IPS-NIHi11 (cell line): ENCODE measurements around the gene CHRD.
"Not testable (repeated sequence)": the region's sequence is repeated elsewhere in the genome, so short reads cannot be mapped to it uniquely, and the experiment has no call there.

Experiments used
- DNase-seq: peaks from one replicate; pipeline ENCODE4 v3.0.0; 2012; ENCODE audit warnings: mixed read lengths, low spot score

CHRD gene

DNA sequence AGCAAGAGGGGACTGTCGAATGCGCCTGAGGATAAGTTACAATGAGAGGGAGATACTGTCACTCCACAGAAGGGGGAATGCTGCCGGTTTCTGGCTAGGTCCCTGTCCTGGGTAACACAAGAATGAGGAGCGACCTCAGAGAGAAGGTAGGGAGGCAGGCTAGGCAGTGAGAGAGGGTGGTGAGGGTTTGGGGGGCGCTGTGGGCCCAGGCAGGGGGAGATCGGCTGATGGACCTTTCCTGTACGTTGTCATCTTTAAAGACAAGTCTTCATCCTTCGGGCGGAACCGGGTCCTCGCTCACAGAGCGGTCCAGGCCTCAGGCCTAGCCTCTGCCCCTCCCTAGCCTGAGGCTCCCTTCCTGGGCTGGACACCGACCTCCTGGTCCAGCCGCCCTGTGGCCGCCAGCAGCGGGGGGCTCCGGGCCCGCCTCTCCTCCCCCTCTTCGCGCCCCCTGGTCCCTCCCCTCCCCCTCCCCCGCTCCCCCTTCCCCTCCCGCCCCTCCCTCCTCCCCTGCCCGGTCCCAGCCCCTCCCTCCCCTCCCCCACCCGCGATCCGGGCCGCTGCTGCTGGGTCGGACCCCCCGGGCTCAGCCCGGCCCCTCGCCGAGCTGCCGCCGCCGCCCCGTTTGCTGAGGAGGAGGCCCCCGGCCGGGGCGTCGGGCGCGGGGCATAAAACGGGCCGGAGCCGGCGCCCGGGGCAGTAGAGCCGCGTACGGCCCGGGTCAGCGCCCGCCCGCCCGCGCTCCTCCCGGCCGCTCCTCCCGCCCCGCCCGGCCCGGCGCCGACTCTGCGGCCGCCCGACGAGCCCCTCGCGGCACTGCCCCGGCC lies at the start of gene CHRD:
CHRD (plus strand) TSS at position 697 of the 827 bp plus-strand sequence. CDS start 265 bp downstream, outside the sequence.
- DNase-seq, result peak; percentile 55

DNA sequence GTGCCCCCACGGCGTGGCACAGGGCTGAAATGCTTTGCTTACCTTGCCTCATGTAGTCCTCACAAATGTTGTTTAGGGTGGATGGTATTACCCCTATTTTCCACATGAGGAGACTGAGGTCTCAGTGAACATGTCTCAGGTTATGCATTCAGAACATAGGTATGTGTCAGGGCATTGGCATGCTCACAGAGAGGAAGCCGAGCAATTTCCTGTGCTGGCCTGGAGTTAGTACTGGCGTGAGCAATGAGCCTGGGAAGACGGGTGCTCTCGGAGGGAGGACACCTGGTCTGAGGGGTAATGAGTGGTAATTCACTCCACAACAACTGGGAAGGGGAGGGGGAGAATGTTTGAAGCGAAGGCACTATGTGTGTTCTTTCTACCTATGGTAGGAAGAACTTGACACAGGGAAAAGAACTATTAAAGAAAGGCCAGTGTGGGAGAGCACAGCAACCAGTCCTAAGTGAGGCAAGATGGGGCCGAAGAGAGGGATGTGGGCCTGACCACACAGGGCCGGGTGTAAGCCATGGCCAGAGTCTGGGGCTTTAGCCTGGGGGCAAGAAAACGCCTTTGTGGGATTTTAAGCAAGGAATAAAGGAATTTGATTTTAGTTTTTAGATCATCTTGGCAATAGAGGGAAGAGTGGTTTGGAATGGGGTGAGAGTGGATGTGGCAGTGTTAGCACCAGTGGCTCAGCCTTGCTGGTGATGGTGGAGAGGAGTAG lies 47.3 kb upstream of the CHRD start:
- no peak for DNase-seq

DNA sequence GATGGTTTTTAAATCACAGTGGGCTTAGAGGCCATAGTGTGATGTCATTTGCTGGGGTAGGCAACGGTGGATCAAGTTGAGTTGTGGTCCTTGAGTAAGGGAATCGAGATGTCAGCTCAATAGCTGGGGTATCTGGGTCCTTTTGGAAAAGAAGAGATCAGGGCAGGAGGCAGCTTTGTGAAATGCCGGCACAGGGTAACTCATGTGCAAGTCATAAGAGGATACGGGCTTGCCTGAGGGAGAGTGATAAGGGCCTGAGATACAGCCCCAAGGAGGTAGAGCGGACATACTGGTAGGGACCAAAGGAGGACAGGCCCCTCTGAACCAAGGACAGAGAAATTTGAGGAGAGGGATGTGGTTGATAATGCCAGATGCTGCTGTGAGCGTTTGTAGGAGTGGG lies 46.7 kb upstream of the CHRD start:
- DNase-seq, result no peak

DNA sequence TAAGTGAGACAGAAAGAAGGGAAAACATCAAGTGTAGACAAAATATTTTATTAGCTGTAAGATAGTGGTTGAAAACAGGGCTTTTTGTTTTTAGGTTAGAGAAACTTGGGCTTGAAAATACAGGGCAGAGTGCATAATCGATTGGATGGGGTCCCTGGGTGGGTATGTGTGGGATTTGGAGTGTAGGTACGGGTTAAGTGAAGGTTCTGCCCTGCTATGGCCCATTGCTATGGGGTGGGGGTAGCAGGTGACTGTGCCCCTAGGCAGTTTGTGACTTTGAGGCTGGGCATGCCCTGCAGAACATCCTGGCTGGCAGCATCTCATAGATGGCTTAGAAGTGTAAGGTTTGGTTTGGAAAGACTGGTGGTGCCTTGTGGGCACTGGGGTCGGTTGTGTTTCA lies 46.2 kb upstream of the CHRD start:
- no peak for DNase-seq

DNA sequence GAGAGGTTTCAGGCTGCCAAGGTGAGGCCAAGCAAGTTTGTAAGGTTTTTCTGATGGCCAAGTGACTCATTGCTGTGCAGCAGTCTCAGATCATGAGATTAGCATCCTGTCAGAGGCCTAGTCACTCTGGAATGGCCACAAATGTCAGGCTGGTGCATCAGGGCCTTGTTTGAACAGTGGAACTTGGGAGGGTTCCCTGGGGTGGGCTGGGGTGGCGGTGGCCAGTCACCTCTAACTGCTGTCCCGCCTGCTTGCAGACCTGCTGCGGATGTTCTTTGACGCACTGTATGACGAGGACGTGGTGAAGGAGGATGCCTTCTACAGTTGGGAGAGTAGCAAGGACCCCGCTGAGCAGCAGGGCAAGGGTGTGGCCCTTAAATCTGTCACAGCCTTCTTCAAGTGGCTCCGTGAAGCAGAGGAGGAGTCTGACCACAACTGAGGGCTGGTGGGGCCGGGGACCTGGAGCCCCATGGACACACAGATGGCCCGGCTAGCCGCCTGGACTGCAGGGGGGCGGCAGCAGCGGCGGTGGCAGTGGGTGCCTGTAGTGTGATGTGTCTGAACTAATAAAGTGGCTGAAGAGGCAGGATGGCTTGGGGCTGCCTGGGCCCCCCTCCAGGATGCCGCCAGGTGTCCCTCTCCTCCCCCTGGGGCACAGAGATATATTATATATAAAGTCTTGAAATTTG lies 45.2 kb upstream of the CHRD start:
- no peak for DNase-seq

DNA sequence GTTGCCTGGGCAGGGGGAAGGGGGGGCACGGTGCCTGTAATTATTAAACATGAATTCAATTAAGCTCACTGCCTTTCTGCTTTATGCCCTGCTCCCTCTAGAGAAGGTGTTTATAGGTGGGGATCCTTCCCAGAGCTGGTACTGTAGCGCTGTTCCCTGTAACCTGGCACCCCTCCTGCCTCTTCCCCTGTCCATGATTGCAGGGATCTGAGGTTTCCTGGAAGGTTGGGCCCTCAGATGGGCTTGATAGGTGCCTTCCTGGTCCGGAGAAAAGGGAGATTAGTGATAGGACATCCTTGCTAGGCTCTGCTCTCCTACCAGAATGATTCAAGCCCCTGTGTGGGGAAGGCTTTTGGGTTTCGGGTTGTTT lies 44.6 kb upstream of the CHRD start:
- DNase-seq, result no peak

DNA sequence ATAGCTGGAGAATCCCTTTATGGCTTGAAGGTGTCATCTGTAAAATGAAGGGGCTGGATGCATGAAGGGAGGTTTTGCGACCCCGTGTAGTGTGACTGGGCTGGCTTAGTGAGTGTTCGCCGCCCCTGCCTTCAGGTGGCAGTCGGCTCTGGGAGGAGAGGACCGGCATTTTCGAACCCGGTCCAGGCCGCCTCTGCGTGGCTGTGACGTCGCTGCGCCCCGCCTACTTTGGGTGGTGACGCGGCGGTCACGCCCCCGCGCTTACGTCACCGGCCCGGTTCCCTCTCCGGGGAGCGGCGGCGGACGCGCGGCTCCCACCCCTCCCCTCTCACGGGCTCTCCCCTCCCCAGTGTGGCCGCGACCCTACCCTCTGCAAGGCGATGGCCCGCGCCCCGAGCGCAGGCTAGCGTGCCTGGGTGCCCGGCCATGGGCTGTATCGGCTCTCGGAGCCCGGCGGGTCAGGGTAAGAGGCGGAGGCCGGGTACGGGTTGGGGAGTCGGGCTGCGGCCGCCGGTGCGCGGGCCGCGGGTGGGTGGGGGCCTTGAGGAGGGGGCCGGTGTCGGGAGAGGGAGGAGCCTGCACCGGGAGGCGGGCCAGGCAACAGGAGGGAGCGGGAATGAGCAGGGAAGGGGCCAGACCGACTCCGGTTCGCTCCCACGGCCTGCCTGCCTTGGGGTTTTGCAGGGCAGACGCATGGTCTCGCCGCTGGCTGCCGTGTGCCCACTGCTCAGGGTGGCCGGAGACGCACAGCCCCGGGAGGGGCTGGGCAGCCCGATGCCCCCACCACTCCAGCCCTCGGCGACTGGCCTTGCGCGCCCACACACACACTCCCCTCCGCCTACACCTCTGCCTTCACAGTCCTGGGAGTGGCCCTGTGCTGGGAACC lies 44.0 kb upstream of the CHRD start:
- DNase-seq, result peak; percentile 91

DNA sequence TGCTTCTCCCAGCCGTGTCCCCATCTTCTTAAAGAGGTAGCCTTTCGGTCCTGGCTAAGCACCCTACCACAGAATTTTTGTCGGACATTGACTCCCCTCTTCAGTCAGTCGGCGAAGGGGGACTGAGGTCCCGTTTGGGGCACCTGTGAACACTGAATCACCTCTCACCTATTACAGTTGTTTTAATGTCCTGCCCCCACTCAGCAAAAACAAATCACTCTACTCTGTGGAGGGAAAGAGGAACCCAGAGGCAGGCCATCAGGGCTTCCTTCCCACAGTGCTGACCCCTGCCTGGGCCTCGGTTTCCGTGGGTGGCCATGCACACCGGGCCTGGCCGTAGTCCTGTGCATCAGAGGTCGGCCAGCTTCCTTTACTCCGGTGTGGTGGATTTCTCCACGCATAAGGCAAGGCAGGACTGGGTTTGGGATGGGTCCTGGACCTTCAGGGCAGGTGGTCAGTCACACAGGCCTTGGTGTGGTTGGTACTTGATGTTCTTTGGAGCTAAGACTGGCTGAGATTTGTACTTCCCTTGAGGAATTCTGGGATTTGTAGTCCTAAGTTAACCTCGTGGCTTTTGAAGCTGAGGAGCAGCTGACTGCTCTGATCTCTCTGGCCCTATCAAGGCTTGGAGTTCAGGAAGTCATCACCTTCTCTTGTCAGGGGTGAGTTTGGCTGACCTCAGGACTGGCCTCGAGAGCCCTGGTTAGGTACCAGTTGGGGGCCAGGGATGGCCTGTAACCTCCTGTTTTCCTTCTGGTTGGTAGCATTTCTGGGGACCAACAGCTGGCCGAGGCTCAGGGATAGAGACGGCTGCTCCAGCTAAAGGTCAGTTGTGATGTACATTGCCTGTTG lies 43.1 kb upstream of the CHRD start:
- DNase-seq, result no peak

DNA sequence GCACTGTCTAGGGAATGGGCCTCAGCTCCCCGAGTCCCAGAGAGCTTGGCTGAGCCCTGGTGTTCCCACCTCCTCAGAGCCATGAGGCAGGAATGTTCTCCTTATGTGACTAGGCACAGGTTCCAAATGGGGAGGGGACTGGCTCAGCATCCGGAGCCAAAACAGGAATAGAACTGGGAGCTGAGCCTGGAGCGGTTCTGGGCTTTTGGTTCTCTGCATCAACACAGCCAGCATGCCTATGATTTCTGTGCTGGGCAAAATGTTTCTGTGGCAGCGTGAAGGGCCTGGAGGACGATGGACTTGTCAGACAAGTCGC lies 42.5 kb upstream of the CHRD start, which contains the start of gene FAM131A:
FAM131A (plus strand) TSS at position 202 of the 316 bp plus-strand sequence; CDS start at position 233, 31 bp downstream.
- no peak for DNase-seq

DNA sequence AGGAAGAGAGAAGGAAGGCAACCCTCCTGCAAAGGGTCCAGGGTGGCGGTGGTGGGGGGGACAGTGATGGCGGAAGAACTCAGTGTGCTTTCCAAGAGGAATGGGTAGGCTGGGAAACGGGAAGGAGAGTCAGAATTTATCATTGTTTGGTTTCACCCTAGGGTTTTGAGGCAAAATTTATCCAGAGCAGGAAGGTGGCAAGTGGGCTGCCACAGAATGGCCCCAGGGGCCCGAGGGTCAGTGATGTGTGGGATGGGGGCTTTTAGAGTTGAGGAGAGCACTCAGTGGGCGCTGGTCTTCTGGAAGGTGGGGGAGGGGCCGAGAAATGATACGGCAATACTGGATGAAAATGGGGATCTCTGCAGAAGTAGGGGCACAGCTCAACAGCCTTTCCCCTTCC lies 41.9 kb upstream of the CHRD start:
- DNase-seq, result no peak

DNA sequence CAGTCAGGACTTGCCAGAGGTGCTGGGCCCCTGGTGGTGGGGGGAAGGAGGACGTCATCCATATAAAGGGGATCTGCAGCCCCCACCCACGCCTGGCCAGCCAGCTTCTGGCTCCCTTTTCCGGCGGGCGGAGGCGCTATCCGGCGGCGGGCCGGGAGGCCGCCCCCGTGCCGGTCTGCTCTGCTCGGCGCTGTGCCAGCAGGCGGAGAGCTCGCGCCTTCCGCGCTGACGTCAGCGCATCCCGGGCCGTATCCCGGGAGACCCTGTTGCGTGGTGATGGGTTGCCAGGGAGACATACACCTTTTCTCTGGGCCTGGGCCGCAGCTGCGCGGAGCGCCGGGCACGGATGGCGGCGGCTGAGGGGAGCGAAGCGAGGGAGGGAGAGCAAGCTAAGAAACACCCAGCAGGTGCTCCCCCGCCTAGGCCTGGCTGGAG lies 41.3 kb upstream of the CHRD start:
- peak; percentile 93 for DNase-seq

DNA sequence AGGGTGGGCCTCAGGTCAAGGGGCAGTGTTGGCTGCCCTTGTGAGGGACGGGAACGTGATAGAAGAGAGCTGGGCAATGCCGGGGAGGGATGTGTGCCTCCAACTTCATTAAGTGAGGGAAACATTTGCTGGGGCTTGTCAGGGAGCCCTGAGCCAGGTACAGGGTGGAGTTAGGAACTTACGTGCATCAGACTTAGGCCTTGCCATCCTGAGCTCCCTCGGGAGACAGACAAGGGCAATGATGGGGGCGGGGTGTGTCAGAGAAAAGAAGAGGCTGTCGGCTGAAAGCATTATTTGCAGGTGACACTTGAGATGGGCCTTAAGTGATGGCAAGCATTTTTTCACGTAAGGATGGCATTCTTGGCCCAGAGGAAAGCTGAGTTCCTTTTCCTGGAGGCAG lies 40.9 kb upstream of the CHRD start:
- no peak for DNase-seq

DNA sequence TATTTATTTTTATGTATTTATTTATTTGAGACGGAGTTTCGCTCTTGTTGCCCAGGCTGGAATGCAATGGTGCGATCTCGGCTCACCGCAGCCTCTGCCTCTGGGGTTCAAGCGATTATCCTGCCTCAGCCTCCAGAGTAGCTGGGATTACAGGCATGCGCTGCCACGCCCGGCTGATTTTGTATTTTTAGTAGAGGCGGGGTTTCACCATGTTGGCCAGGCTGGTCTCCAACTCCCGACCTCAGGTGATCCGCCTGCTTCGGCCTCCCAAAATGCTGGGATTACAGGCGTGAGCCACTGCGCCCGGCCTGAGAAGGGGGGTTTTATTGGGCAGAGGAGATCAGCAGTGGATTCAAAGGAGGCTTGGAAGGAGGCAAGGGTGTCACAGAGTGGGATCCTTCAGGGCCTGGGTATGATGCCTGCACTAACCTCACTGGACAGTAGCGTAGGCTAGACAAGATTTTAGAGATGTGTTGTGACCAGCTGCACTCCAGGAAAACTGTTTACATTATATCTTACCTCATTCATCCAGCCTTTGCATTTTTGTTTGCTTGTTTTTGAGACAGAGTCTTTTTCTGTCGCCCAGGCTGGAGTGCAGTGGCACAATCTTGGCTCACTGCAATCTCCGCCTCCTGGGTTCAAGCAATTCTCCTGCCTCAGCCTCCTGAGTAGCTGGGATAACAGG lies 40.3 kb upstream of the CHRD start:
- DNase-seq, result not testable (repeated sequence)

DNA sequence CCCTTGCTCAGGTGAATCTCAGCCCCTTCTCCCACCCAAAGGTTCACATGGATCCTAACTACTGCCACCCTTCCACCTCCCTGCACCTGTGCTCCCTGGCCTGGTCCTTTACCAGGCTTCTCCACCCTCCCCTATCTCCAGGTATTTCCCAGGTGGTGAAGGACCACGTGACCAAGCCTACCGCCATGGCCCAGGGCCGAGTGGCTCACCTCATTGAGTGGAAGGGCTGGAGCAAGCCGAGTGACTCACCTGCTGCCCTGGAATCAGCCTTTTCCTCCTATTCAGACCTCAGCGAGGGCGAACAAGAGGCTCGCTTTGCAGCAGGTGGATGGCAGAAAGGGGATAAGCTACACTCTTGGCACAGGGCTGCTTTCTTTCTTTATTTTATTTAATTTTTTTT lies 37.9 kb upstream of the CHRD start:
- no peak for DNase-seq

DNA sequence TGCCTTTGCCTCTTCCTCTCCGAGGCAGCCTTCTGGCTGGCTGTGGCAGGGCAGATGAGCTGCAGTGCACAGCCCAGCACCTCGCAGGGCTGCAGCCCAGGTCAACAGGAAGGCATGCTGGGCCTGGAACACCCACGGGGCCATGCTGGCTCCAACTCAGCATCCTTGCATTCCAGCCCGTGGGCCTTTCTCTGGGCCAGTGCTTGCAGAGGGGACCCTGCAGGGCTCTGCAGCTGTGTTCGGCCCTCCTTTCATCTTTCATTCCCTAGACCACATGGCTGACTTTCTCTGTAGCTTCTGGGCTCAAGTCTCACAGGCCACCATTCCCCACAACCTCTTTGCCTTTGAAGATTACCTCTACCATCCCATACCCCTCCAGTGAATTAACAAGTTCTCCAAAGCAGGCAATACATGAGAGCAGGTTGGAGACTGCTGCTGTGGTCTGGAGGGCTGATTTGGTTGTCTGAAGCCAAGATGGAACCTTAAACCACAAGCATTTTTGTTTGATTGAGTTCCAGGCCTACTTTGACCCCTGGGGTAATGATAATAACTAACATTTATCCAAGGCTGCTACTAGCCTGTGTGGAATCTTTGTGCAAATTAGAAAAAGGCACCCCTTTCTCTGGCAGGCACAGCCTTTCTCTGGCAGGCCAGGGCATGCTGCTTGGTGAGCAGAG lies 36.5 kb upstream of the CHRD start:
- DNase-seq, result no peak

DNA sequence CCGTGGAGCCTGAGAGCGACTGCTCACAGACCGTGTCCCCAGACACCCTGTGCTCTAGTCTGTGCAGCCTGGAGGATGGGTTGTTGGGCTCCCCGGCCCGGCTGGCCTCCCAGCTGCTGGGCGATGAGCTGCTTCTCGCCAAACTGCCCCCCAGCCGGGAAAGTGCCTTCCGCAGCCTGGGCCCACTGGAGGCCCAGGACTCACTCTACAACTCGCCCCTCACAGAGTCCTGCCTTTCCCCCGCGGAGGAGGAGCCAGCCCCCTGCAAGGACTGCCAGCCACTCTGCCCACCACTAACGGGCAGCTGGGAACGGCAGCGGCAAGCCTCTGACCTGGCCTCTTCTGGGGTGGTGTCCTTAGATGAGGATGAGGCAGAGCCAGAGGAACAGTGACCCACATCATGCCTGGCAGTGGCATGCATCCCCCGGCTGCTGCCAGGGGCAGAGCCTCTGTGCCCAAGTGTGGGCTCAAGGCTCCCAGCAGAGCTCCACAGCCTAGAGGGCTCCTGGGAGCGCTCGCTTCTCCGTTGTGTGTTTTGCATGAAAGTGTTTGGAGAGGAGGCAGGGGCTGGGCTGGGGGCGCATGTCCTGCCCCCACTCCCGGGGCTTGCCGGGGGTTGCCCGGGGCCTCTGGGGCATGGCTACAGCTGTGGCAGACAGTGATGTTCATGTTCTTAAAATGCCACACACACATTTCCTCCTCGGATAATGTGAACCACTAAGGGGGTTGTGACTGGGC lies 35.1 kb upstream of the CHRD start:
- no peak for DNase-seq

DNA sequence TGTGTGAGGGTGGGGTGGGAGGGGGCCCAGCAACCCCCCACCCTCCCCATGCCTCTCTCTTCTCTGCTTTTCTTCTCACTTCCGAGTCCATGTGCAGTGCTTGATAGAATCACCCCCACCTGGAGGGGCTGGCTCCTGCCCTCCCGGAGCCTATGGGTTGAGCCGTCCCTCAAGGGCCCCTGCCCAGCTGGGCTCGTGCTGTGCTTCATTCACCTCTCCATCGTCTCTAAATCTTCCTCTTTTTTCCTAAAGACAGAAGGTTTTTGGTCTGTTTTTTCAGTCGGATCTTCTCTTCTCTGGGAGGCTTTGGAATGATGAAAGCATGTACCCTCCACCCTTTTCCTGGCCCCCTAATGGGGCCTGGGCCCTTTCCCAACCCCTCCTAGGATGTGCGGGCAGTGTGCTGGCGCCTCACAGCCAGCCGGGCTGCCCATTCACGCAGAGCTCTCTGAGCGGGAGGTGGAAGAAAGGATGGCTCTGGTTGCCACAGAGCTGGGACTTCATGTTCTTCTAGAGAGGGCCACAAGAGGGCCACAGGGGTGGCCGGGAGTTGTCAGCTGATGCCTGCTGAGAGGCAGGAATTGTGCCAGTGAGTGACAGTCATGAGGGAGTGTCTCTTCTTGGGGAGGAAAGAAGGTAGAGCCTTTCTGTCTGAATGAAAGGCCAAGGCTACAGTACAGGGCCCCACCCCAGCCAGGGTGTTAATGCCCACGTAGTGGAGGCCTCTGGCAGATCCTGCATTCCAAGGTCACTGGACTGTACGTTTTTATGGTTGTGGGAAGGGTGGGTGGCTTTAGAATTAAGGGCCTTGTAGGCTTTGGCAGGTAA lies 34.3 kb upstream of the CHRD start:
- DNase-seq, result peak; percentile 89
